Neural crest cell (in vitro differentiated cells): ENCODE data around the gene PTAFR. TPM values are rescaled to one million over a fixed set of nuclear protein-coding genes. Genes with fewer than 3 reads are reported as not detected.

Source experiments
- DNase-seq: peaks from one replicate; pipeline ENCODE4 v3.0.0; 2021; ENCODE audit warnings: low read depth, mixed read lengths, low spot score
- H3K27ac Mint-ChIP-seq: one replicate; pipeline ENCODE4 v1.8.0; 2021; ENCODE audit warnings: mild to moderate bottlenecking, mixed read lengths; ENCODE audit not compliant: unreplicated experiment
- H3K27me3 Mint-ChIP-seq: 2 replicates; pipeline ENCODE4 v1.8.0; 2021; ENCODE audit warnings: low read depth, mild to moderate bottlenecking, mixed read lengths
- H3K36me3 Mint-ChIP-seq: 2 replicates; pipeline ENCODE4 v1.8.0; 2021; ENCODE audit warnings: low read depth, mild to moderate bottlenecking, mixed read lengths
- H3K4me1 Mint-ChIP-seq: 2 replicates; pipeline ENCODE4 v1.8.0; 2021; ENCODE audit warnings: mixed read lengths
- H3K4me3 Mint-ChIP-seq: one replicate; pipeline ENCODE4 v1.8.0; 2021; ENCODE audit warnings: mild to moderate bottlenecking, mixed read lengths
- H3K9me3 Mint-ChIP-seq: 2 replicates; pipeline ENCODE4 v1.8.0; 2021; ENCODE audit warnings: mixed read lengths
- total RNA-seq: library from RNA; stranded (reverse); gene quantifications from 2 replicates; pipeline ENCODE4 v1.2.1, GENCODE V29; 2021
- TF ChIP-seq, protein P1 (sequence below): fragments of 200-600 bp; sonication (generic); conservative IDR thresholded peaks from 2 replicates; pipeline ENCODE4 v1.5.0; 2021; ENCODE audit warnings: antibody characterized with exemption, mild to moderate bottlenecking

PTAFR gene
- total RNA-seq, 1 donor from 2014 or later: 0.28 TPM

- Mint-ChIP-seq H3K27ac (no peak overlapping the region), H3K4me3 (no peak overlapping the region), H3K36me3 (no peaks in the 10 kb centered on the region), H3K4me1 (no peaks in the 10 kb centered on the region), H3K27me3 (no peaks in the 10 kb centered on the region), H3K9me3 (no peaks in the 10 kb centered on the region)
- DNase-seq: no peak
- TF ChIP-seq, protein P1, sequence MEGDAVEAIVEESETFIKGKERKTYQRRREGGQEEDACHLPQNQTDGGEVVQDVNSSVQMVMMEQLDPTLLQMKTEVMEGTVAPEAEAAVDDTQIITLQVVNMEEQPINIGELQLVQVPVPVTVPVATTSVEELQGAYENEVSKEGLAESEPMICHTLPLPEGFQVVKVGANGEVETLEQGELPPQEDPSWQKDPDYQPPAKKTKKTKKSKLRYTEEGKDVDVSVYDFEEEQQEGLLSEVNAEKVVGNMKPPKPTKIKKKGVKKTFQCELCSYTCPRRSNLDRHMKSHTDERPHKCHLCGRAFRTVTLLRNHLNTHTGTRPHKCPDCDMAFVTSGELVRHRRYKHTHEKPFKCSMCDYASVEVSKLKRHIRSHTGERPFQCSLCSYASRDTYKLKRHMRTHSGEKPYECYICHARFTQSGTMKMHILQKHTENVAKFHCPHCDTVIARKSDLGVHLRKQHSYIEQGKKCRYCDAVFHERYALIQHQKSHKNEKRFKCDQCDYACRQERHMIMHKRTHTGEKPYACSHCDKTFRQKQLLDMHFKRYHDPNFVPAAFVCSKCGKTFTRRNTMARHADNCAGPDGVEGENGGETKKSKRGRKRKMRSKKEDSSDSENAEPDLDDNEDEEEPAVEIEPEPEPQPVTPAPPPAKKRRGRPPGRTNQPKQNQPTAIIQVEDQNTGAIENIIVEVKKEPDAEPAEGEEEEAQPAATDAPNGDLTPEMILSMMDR: no peak
Observed at GRCh38 chr1:28155628-28156027, 20.9 kb downstream of the PTAFR start.

DNA sequence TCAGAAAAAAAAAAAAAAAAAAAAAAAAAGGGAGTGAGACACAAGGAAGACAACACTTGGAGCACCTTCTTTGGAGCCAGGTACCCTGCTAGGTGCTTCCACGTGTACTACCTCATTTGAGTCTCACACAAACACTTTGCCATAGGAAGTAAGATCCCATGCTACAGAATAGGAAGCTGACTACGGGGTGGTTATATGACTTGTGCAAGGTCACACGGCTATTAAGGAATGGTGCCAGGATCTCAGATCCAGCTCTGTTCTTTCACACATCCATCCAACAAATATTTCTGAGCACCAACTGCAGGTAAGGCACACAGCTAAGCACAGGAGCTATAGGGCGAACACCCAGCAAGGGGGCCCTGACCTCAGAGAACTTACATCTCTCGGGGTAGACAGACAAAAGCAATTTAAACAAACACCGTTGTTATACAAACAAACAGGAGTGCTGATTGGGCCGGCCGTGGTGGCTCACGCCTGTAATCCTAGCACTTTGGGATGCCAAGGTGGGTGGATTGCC lies 22.4 kb downstream of the PTAFR start:
- H3K4me3 Mint-ChIP-seq: no peak overlapping the region
- no peaks in the 10 kb centered on the region for H3K4me1 Mint-ChIP-seq
- H3K27me3 Mint-ChIP-seq: no peaks in the 10 kb centered on the region
- TF ChIP-seq, protein P1: no peak
- no peak overlapping the region for H3K27ac Mint-ChIP-seq
- DNase-seq: no peak
- no peaks in the 10 kb centered on the region for H3K9me3 Mint-ChIP-seq
- H3K36me3 Mint-ChIP-seq: no peaks in the 10 kb centered on the region

DNA sequence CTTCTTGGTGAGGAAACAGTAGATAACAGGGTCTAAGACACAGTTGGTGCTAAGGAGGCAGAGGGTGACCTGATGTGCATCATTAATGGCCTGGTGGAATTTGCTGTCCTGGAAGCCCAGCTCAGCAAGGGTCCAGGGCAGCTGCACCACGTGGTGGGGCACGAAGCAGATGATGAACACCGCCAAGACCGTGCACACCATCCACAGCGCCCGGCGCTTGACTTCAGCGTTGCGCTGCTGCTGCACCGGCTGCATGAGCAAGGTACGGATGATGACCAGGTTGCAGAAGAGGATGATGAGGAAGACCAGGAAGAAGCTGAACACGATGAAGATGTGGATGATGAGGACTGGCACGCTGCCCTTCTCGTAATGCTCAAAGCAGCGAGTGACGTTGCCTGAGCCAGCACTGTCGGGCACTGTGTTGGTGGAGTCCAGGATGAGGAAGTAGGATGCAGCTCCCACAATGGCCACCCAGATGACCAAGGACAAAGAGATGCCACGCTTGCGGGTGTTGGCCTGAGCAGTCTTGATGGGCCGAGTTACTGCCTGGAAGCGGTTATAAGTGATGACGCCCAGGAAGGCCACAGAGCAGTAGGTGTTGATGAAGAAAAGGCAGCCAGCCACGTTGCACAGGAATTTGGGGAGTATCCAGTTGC lies 26.2 kb downstream of the PTAFR start:
- H3K36me3 Mint-ChIP-seq: no peaks in the 10 kb centered on the region
- TF ChIP-seq, protein P1: no peak

GRCh38 chr1:28148880-28149195 lies 27.7 kb downstream of the PTAFR start:
- no peak for DNase-seq
- H3K4me3 Mint-ChIP-seq: no peak overlapping the region
- H3K36me3 Mint-ChIP-seq: no peaks in the 10 kb centered on the region
- H3K27me3 Mint-ChIP-seq: peaks cover 2% of the 10 kb centered on the region
- H3K4me1 Mint-ChIP-seq: no peaks in the 10 kb centered on the region
- TF ChIP-seq, protein P1: no peak
- H3K9me3 Mint-ChIP-seq: no peaks in the 10 kb centered on the region
- no peak overlapping the region for H3K27ac Mint-ChIP-seq

More for the DNA sequence above, 26.2 kb downstream of the PTAFR start:
- Mint-ChIP-seq H3K27me3 (no peaks in the 10 kb centered on the region), H3K4me1 (no peaks in the 10 kb centered on the region), H3K27ac (no peak overlapping the region), H3K4me3 (no peak overlapping the region), H3K9me3 (no peaks in the 10 kb centered on the region)
- no peak for DNase-seq

- Mint-ChIP-seq H3K36me3 (no peaks in the 10 kb centered on the region), H3K4me3 (no peak overlapping the region), H3K9me3 (no peaks in the 10 kb centered on the region), H3K27me3 (peaks cover 2% of the 10 kb centered on the region), H3K27ac (no peak overlapping the region), H3K4me1 (no peaks in the 10 kb centered on the region)
- DNase-seq: no peak
- TF ChIP-seq, protein P1: no peak
Observed at GRCh38 chr1:28147264-28148094, 29.0 kb downstream of the PTAFR start.
